ENCODE measurements around the gene TRIM40. TPM values are rescaled to one million over a fixed set of nuclear protein-coding genes. Genes with fewer than 3 reads are reported as not detected.
A peak's percentile ranks its signal among the peaks of the same experiment; 100 is the strongest.

TRIM40 gene
- total RNA-seq, 6 experiments from 2014 or later: 0.18 to 5.2 TPM; not detected in 4

- no peak for TF ChIP-seq CTCF (IDR thresholded peaks at IDR 0.05)
- TF ChIP-seq POLR2A (IDR thresholded peaks at IDR 0.05): no peak
- Histone ChIP-seq H3K27ac (no peak overlapping the region), H3K9me3 (no peaks in the 10 kb centered on the region), H3K4me1 (no peaks in the 10 kb centered on the region), H3K36me3 (no peaks in the 10 kb centered on the region), H3K27me3 (no peaks in the 10 kb centered on the region), H3K4me3 (no peak overlapping the region)
- intact Hi-C loops (cut with DNase I): no loop called here
- WGBS (ENCODE audit: insufficient coverage, low coverage, low lambda C conversion rate, missing lambda C conversion rate): 75% methylated on average over 5 of the region's 10 CpGs
- no peak for ATAC-seq
- no peak for DNase-seq
Observed at GRCh38 chr6:30150671-30151395, 14.9 kb downstream of the TRIM40 start.

GRCh38 chr6:30151580-30151979 is 15.6 kb downstream of the TRIM40 start:
- DNase-seq: no peak
- intact Hi-C loops (cut with DNase I): no loop called here
- H3K27me3 ChIP-seq: no peaks in the 10 kb centered on the region
- H3K27ac ChIP-seq: no peak overlapping the region
- ATAC-seq: no peak
- no peaks in the 10 kb centered on the region for H3K4me1 ChIP-seq
- H3K4me3 ChIP-seq: no peak overlapping the region
- no peaks in the 10 kb centered on the region for H3K9me3 ChIP-seq
- no peak for TF ChIP-seq CTCF (IDR thresholded peaks at IDR 0.05)
- no peak for TF ChIP-seq POLR2A (IDR thresholded peaks at IDR 0.05)
- 51% methylated on average over 3 of the region's 3 CpGs for WGBS (ENCODE audit: insufficient coverage, low coverage, low lambda C conversion rate, missing lambda C conversion rate)
- no peaks in the 10 kb centered on the region for H3K36me3 ChIP-seq

- 43% methylated on average over 4 of the region's 4 CpGs for WGBS (ENCODE audit: insufficient coverage, low coverage, low lambda C conversion rate, missing lambda C conversion rate)
- Histone ChIP-seq H3K27me3 (no peaks in the 10 kb centered on the region), H3K36me3 (no peaks in the 10 kb centered on the region), H3K4me3 (no peak overlapping the region), H3K9me3 (no peaks in the 10 kb centered on the region), H3K4me1 (no peaks in the 10 kb centered on the region), H3K27ac (no peak overlapping the region)
- intact Hi-C loops (cut with DNase I): no loop called here
- DNase-seq: no peak
- TF ChIP-seq POLR2A (IDR thresholded peaks at IDR 0.05) (no peak), CTCF (IDR thresholded peaks at IDR 0.05) (no peak)
- ATAC-seq: peak in 3 of 4 donors; percentile 35 to 56 (median 41)
Observed at GRCh38 chr6:30152016-30152673, 16.2 kb downstream of the TRIM40 start.

GRCh38 chr6:30152910-30153610 is 17.1 kb downstream of the TRIM40 start:
- Histone ChIP-seq H3K9me3 (no peaks in the 10 kb centered on the region), H3K4me3 (no peak overlapping the region), H3K36me3 (no peaks in the 10 kb centered on the region), H3K4me1 (no peaks in the 10 kb centered on the region), H3K27me3 (no peaks in the 10 kb centered on the region), H3K27ac (no peak overlapping the region)
- no peak for ATAC-seq
- 80% methylated on average over 2 of the region's 3 CpGs for WGBS (ENCODE audit: insufficient coverage, low coverage, low lambda C conversion rate, missing lambda C conversion rate)
- intact Hi-C loops (cut with DNase I): no loop called here
- no peak for DNase-seq
- TF ChIP-seq CTCF (IDR thresholded peaks at IDR 0.05): no peak
- no peak for TF ChIP-seq POLR2A (IDR thresholded peaks at IDR 0.05)
